ENCODE results near the gene ACTMAP.

ACTMAP gene

GRCh38 chr19:40700083-40700482 lies 50.2 kb downstream of the ACTMAP start:
- TF ChIP-seq CTCF (IDR thresholded peaks at IDR 0.05), result no peak
- H3K4me3 ChIP-seq, result no peak overlapping the region
- H3K27me3 ChIP-seq, result no peaks in the 10 kb centered on the region
- H3K27ac ChIP-seq, result no peak overlapping the region
- no peak for DNase-seq
- H3K9me3 ChIP-seq, result no peaks in the 10 kb centered on the region
- intact Hi-C loops (cut with DNase I; ENCODE audit: low total_unique reads), result no loop called here
- peaks cover 16 to 84% (median 56%) of the 10 kb centered on the region in 3 donors for H3K36me3 ChIP-seq
- H3K4me1 ChIP-seq, result no peaks in the 10 kb centered on the region

GRCh38 chr19:40697007-40697406 lies 53.3 kb downstream of the ACTMAP start:
- Histone ChIP-seq H3K27ac (no peak overlapping the region), H3K9me3 (no peaks in the 10 kb centered on the region), H3K4me1 (no peaks in the 10 kb centered on the region), H3K4me3 (no peak overlapping the region), H3K27me3 (no peaks in the 10 kb centered on the region), H3K36me3 (peaks cover 0 to 83% (median 39%) of the 10 kb centered on the region in 3 donors)
- DNase-seq, result no peak
- intact Hi-C loops (cut with DNase I; ENCODE audit: low total_unique reads), result no loop called here
- TF ChIP-seq CTCF (IDR thresholded peaks at IDR 0.05), result no peak

GRCh38 chr19:40695881-40696280 lies 54.4 kb downstream of the ACTMAP start:
- no peaks in the 10 kb centered on the region for H3K9me3 ChIP-seq
- H3K27me3 ChIP-seq, result no peaks in the 10 kb centered on the region
- DNase-seq, result no peak
- no peak for TF ChIP-seq CTCF (IDR thresholded peaks at IDR 0.05)
- H3K36me3 ChIP-seq, result peaks cover 0 to 72% (median 28%) of the 10 kb centered on the region in 3 donors
- H3K4me3 ChIP-seq, result no peak overlapping the region
- H3K27ac ChIP-seq, result no peak overlapping the region
- intact Hi-C loops (cut with DNase I; ENCODE audit: low total_unique reads), result no loop called here
- peaks cover 4 to 10% (median 8%) of the 10 kb centered on the region in 4 donors for H3K4me1 ChIP-seq

- no peaks in the 10 kb centered on the region for H3K9me3 ChIP-seq
- no peak overlapping the region for H3K27ac ChIP-seq
- H3K36me3 ChIP-seq, result peaks cover 0 to 53% (median 14%) of the 10 kb centered on the region in 3 donors
- H3K4me3 ChIP-seq, result no peak overlapping the region
- DNase-seq, result no peak
- intact Hi-C loops (cut with DNase I; ENCODE audit: low total_unique reads), result no loop called here
- H3K27me3 ChIP-seq, result no peaks in the 10 kb centered on the region
- no peak for TF ChIP-seq CTCF (IDR thresholded peaks at IDR 0.05)
- H3K4me1 ChIP-seq, result peaks cover 4 to 25% (median 12%) of the 10 kb centered on the region in 4 donors
These were observed 56.4 kb downstream of the ACTMAP start for GRCh38 chr19:40693896-40694295.

- Histone ChIP-seq H3K4me3 (no peak overlapping the region), H3K9me3 (no peaks in the 10 kb centered on the region), H3K27ac (peak overlapping the region in 1 of 2 donors; percentile 16), H3K4me1 (peaks cover 4 to 31% (median 16%) of the 10 kb centered on the region in 4 donors), H3K36me3 (peaks cover 0 to 51% (median 14%) of the 10 kb centered on the region in 3 donors), H3K27me3 (no peaks in the 10 kb centered on the region)
- intact Hi-C loops (cut with DNase I; ENCODE audit: low total_unique reads), result no loop called here
- no peak for TF ChIP-seq CTCF (IDR thresholded peaks at IDR 0.05)
- DNase-seq, result no peak
These were observed 57.0 kb downstream of the ACTMAP start for GRCh38 chr19:40693150-40693788.
